GM06990 (cell line): Measurements from ENCODE around the gene YEATS2.
"Not testable (repeated sequence)": the region's sequence is repeated elsewhere in the genome, so short reads cannot be mapped to it uniquely, and the experiment has no call there.

Experiments
- DNase-seq: peaks from one replicate; pipeline ENCODE4 v3.0.0-alpha.2; 2011; ENCODE audit not compliant: insufficient read length; ENCODE audit errors: extremely low read depth
- H3K27me3 ChIP-seq: replicated peaks from 2 replicates; pipeline ENCODE4 v1.6.0; 2011; ENCODE audit warnings: low read length; ENCODE audit not compliant: control insufficient read depth, insufficient read depth
- H3K36me3 ChIP-seq: 2 replicates; pipeline ENCODE4 v1.5.1; 2011; ENCODE audit warnings: low read length; ENCODE audit not compliant: control insufficient read depth, insufficient read depth
- H3K4me3 ChIP-seq: replicated peaks from 2 replicates; pipeline ENCODE4 v1.5.1; 2011; ENCODE audit warnings: low read depth, mild to moderate bottlenecking, control low read depth, low read length
- TF ChIP-seq, protein P1 (sequence below): IDR thresholded peaks from 2 replicates; pipeline ENCODE4 v1.5.1; 2011; ENCODE audit warnings: low read length, control low read depth, mild to moderate bottlenecking, inconsistent platforms; ENCODE audit not compliant: insufficient read depth, poor library complexity, severe bottlenecking

Gene YEATS2

DNA sequence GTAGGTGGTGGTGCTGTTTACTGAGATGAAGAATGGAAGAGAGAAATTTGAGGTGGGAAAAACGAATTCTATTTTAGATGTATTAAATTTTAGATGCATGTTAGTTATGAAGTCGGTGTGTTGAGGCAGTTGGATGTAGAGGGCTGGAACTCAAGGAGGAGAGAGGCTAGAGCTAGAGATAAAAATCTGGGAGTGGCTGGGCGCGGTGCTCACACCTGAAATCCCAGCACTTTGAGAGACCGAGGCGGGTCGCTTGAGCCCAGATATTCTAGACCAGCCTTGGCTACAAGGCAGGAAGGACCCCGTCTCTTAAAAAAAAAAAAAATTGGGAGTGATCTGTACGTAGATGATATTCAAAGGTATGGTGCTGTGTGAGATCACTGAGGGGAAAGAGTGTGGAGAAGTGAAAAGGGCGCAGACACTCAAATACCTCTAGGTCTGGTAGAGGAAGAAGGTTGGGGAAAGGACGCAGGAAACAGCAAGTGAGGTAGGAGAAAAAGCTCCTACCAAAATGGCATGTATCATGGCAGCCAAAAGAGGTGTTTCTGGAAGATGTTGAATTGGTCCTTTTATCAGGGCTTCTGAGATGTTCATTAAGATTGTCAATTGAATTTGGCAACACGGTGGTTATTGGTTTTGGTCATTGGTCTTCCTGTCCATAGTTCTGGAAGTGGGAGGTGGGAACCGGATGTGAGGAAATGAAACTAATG lies 1.8 kb downstream of the YEATS2 start:
- TF ChIP-seq, protein P1, sequence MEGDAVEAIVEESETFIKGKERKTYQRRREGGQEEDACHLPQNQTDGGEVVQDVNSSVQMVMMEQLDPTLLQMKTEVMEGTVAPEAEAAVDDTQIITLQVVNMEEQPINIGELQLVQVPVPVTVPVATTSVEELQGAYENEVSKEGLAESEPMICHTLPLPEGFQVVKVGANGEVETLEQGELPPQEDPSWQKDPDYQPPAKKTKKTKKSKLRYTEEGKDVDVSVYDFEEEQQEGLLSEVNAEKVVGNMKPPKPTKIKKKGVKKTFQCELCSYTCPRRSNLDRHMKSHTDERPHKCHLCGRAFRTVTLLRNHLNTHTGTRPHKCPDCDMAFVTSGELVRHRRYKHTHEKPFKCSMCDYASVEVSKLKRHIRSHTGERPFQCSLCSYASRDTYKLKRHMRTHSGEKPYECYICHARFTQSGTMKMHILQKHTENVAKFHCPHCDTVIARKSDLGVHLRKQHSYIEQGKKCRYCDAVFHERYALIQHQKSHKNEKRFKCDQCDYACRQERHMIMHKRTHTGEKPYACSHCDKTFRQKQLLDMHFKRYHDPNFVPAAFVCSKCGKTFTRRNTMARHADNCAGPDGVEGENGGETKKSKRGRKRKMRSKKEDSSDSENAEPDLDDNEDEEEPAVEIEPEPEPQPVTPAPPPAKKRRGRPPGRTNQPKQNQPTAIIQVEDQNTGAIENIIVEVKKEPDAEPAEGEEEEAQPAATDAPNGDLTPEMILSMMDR, result no peak
- no peaks in the 10 kb centered on the region for H3K27me3 ChIP-seq
- peak overlapping the region; percentile 98 for H3K4me3 ChIP-seq
- DNase-seq, result no peak
- no peaks in the 10 kb centered on the region for H3K36me3 ChIP-seq

DNA sequence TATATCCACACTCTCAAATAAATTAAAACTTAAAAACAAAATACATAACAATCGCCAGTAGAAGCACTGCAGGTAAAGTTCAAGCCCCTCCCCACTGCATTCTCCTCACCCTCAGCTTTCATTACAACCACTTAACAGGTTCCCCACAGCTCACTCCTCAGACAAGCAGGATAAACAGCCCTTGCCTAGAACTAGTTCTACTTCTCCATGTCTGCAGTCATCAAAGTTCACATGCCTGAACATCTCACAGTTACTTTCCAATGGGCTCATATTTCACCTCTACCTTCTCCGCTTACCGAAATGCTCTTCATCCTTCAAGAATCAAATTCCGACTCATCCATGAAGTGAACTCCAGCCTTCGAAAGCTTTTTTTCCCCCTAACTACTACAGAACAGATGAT lies 4.1 kb downstream of the YEATS2 start:
- no peak for DNase-seq
- Histone ChIP-seq H3K27me3 (no peaks in the 10 kb centered on the region), H3K4me3 (no peak overlapping the region), H3K36me3 (no peaks in the 10 kb centered on the region)
- TF ChIP-seq, protein P1, result no peak

DNA sequence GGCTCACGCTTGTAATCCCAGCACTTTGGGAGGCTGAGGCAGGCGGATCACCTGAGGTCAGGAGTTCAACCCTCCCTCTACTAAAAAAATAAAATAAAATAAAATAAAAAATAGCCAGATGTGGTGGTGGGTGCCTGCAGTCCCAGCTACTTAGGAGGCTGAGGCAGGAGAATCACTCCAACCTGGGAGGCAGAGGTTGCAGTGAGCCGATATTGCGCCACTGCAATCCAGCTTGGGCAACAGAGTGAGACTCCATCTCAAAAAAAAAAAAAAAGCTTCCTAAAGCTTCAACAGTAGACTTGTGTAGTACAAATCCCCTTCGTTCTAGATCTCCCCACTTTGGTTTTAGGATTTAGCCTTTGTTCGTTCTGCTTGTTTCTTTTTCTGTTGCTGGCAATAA lies 6.3 kb downstream of the YEATS2 start:
- not testable (repeated sequence) for H3K4me3 ChIP-seq, DNase-seq, H3K27me3 ChIP-seq, H3K36me3 ChIP-seq

DNA sequence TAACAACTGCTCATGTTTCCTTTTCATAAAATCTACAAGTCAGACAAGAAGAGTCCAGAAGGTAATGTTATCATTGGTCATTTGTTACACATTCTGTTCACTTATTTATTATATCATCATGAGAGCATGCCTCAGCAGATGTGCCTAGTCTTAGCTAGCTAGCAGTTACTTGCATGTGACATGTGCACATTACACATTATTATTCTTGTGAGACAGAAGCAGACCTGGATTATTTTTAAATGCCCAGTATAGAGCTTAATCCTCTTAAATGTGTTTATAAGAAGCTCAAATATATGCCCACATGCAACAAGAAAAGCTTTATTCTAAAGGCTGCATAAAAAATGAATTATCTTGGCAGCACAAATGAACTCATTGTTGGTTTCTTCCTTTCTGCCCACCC lies 12.6 kb downstream of the YEATS2 start:
- Histone ChIP-seq H3K27me3 (no peaks in the 10 kb centered on the region), H3K36me3 (no peaks in the 10 kb centered on the region), H3K4me3 (no peak overlapping the region)
- no peak for DNase-seq
- TF ChIP-seq, protein P1, result no peak

DNA sequence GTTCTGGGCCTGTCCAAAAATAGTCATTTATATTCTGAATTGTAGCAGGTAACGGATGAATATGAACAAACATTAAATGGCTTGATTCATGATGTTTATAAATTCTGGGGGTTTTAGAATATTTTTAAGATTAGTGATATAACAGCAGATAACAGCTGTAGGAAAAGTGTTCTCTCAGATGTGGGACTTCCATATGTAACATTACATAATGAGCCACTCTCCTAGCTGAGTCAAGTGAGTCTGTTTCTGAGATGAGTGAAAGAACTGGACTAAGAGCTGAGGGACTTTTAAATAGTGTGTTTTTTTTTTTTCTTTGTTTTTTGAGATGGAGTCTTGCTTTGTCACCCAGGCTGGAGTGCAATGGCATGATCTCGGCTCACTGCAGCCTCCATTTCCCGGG lies 13.9 kb downstream of the YEATS2 start:
- Histone ChIP-seq H3K27me3 (no peaks in the 10 kb centered on the region), H3K36me3 (no peaks in the 10 kb centered on the region), H3K4me3 (no peak overlapping the region)
- no peak for DNase-seq
- TF ChIP-seq, protein P1, result no peak

DNA sequence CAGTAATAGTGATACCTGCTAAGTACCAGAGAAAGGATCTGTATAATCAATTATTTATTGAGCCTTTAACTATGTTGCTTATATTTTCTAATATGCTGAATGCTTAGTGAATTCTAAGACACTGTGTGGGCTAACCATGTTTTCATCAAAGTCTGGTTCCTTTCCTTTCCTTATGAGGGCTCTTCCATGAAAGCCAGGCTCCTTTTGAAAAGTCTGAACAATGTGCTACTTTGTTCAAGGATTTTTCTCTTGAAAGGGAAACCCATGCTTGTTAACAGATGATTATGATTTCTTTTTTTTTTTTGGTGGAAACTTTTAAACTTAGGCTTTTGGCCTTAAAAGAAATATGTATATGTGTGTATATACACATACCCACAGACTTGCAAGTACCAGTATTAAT lies 17.0 kb downstream of the YEATS2 start:
- Histone ChIP-seq H3K27me3 (no peaks in the 10 kb centered on the region), H3K36me3 (0 out of 2 replicates have a peak, but pooled peaks cover 2% of the 10 kb centered on the region), H3K4me3 (no peak overlapping the region)
- DNase-seq, result no peak
- TF ChIP-seq, protein P1, result no peak
